Smooth muscle cell (in vitro differentiated cells): Measurements from ENCODE around the gene MYO1F. TPM values are rescaled to one million over a fixed set of nuclear protein-coding genes. Genes with fewer than 3 reads are reported as not detected.
A peak's percentile ranks its signal among the peaks of the same experiment; 100 is the strongest.
"Not testable (repeated sequence)": the region's sequence is repeated elsewhere in the genome, so short reads cannot be mapped to it uniquely, and the experiment has no call there.

Source experiments
- DNase-seq: peaks from one replicate; lab custom pipeline; 2025; ENCODE audit not compliant: unreplicated experiment; lab: John Stamatoyannopoulos, UW
- H2AFZ ChIP-seq: fragments of 200-600 bp; sonication (generic); 2 replicates; pipeline ENCODE4 v1.6.0; 2016; ENCODE audit warnings: antibody characterized with exemption, low read depth, mild to moderate bottlenecking
- H3F3A ChIP-seq: fragments of 200-600 bp; sonication (generic); 2 replicates; pipeline ENCODE4 v1.6.0; 2017; ENCODE audit warnings: antibody characterized with exemption, low read depth
- H3K27ac ChIP-seq: fragments of 200-600 bp; sonication (generic); 2 replicates; pipeline ENCODE4 v1.5.1; 2016; ENCODE audit warnings: low read depth, mild to moderate bottlenecking
- H3K27me3 ChIP-seq: fragments of 200-600 bp; sonication (generic); 2 replicates; pipeline ENCODE4 v1.6.1; 2016; ENCODE audit warnings: low read depth, mild to moderate bottlenecking
- H3K36me3 ChIP-seq: fragments of 200-600 bp; sonication (generic); 2 replicates; pipeline ENCODE4 v1.5.1; 2016; ENCODE audit warnings: low read depth
- H3K4me1 ChIP-seq: fragments of 200-600 bp; sonication (generic); 2 replicates; pipeline ENCODE4 v1.5.1; 2016; ENCODE audit warnings: low read depth
- H3K4me2 ChIP-seq: fragments of 200-600 bp; sonication (generic); 2 replicates; pipeline ENCODE4 v1.6.0; 2016; ENCODE audit warnings: mild to moderate bottlenecking
- H3K4me3 ChIP-seq: fragments of 200-600 bp; sonication (generic); 2 replicates; pipeline ENCODE4 v1.5.1; 2016; ENCODE audit warnings: mild to moderate bottlenecking
- H3K79me2 ChIP-seq: fragments of 200-600 bp; sonication (generic); 2 replicates; pipeline ENCODE4 v1.6.0; 2016; ENCODE audit warnings: low read depth, mild to moderate bottlenecking
- H3K9ac ChIP-seq: fragments of 200-600 bp; sonication (generic); 2 replicates; pipeline ENCODE4 v1.6.0; 2016; ENCODE audit warnings: low read depth
- H3K9me3 ChIP-seq: fragments of 200-600 bp; sonication (generic); replicated peaks from 2 replicates; pipeline ENCODE4 v1.5.1; 2016; ENCODE audit warnings: low read depth
- H4K20me1 ChIP-seq: fragments of 200-600 bp; sonication (generic); 2 replicates; pipeline ENCODE4 v1.6.0; 2016; ENCODE audit warnings: low read depth
- WGBS: methylation state at CpG from one replicate; pipeline ENCODE4 v1.1.7; 2016; ENCODE audit warnings: low lambda C conversion rate; 5-methylcytosine and 5-hydroxymethylcytosine counted together
- polyA plus RNA-seq: library from polyadenylated mRNA; unstranded; fragments of >200 nt; fragmentation: Nextera tagmentation; extraction: Ambion mirVana; gene quantifications from 2 replicates; pipeline ENCODE4 v1.2.1, GENCODE V29; 2016
- total RNA-seq: library from RNA; depleted of rRNA; stranded (reverse); fragments of >200 nt; gene quantifications from 2 replicates; pipeline ENCODE4 v1.2.3, GENCODE V29; 2014
- TF ChIP-seq, protein P1 (sequence below): fragments of 200-600 bp; sonication (generic); IDR thresholded peaks from 2 replicates; pipeline ENCODE4 v1.5.1; 2017; ENCODE audit warnings: borderline replicate concordance, mild to moderate bottlenecking, antibody characterized with exemption; ENCODE audit not compliant: insufficient read depth, poor library complexity, severe bottlenecking

The MYO1F gene
- total and polyA plus RNA-seq, 2 experiments from 2014 or later: 1.4 TPM; not detected in 1

DNA sequence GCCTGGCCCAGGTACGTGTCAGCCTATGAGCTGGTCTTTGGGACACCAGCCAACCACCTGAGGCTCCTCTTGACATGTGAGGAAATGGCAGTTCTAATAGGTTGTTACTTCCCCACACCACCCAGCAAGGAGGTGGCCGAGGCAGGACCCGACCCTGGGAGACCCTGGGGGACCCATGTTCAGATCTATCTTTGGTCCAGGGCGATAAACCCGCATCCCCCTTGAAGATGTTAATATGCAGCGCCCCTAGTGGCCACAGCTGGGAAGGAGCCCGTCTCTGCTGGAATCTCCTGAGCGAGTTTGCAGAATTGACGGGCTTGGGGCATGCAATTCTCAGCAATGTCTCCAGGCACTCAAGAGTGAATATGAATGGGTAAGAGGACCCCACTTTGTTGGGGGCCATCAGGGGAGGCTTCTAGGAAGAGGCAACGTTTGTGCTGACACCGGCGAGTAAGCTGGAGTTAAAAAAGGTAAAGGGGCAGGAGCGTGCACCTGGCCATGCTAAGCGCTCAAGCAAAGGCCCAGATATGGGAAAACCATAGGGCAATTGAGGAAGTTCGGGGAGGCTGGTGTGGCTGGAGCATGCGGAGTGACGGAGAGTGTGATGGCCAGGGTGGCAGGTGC lies 1.5 kb upstream of the MYO1F start:
- Histone ChIP-seq H2AFZ (no peak overlapping the region), H3K79me2 (no peaks in the 10 kb centered on the region), H3K27me3 (no peaks in the 10 kb centered on the region), H3K4me3 (no peak overlapping the region), H3K4me2 (no peak overlapping the region), H3K9me3 (no peaks in the 10 kb centered on the region), H3K27ac (no peak overlapping the region), H3K36me3 (no peaks in the 10 kb centered on the region), H3F3A (no peaks in the 10 kb centered on the region), H3K9ac (no peak overlapping the region), H4K20me1 (no peaks in the 10 kb centered on the region), H3K4me1 (no peaks in the 10 kb centered on the region)
- TF ChIP-seq, protein P1, sequence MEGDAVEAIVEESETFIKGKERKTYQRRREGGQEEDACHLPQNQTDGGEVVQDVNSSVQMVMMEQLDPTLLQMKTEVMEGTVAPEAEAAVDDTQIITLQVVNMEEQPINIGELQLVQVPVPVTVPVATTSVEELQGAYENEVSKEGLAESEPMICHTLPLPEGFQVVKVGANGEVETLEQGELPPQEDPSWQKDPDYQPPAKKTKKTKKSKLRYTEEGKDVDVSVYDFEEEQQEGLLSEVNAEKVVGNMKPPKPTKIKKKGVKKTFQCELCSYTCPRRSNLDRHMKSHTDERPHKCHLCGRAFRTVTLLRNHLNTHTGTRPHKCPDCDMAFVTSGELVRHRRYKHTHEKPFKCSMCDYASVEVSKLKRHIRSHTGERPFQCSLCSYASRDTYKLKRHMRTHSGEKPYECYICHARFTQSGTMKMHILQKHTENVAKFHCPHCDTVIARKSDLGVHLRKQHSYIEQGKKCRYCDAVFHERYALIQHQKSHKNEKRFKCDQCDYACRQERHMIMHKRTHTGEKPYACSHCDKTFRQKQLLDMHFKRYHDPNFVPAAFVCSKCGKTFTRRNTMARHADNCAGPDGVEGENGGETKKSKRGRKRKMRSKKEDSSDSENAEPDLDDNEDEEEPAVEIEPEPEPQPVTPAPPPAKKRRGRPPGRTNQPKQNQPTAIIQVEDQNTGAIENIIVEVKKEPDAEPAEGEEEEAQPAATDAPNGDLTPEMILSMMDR: peak; percentile 93
- peak; percentile 47 for DNase-seq
- 36% methylated on average over 17 of the region's 17 CpGs for WGBS

DNA sequence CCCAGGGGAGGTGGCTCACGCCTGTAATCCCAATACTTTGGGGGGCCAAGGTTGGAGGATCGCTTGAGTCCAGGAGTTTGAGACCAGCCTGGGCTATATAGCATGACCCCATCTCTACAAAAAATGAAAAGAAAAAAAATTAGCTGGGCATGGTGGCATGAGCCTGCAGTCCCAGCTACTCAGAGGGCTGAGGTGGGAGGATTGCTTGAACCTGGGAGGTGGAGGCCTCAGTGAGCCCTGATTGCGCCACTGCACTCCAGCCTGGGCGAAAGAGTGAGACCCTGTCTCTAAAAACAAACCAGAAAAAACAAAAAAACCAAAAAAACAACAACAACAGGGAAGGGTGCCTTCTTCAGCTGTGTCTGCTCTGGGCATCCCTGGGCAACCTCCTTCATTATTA lies 499 bp upstream of the MYO1F start:
- Histone ChIP-seq H2AFZ (no peak overlapping the region), H4K20me1 (no peaks in the 10 kb centered on the region), H3K79me2 (no peaks in the 10 kb centered on the region), H3F3A (no peaks in the 10 kb centered on the region), H3K4me3 (no peak overlapping the region), H3K9ac (no peak overlapping the region), H3K27ac (no peak overlapping the region), H3K27me3 (no peaks in the 10 kb centered on the region), H3K4me2 (no peak overlapping the region), H3K36me3 (no peaks in the 10 kb centered on the region), H3K9me3 (no peaks in the 10 kb centered on the region), H3K4me1 (no peaks in the 10 kb centered on the region)
- TF ChIP-seq, protein P1: no peak
- DNase-seq: no peak
- 88% methylated on average over 4 of the region's 4 CpGs for WGBS

DNA sequence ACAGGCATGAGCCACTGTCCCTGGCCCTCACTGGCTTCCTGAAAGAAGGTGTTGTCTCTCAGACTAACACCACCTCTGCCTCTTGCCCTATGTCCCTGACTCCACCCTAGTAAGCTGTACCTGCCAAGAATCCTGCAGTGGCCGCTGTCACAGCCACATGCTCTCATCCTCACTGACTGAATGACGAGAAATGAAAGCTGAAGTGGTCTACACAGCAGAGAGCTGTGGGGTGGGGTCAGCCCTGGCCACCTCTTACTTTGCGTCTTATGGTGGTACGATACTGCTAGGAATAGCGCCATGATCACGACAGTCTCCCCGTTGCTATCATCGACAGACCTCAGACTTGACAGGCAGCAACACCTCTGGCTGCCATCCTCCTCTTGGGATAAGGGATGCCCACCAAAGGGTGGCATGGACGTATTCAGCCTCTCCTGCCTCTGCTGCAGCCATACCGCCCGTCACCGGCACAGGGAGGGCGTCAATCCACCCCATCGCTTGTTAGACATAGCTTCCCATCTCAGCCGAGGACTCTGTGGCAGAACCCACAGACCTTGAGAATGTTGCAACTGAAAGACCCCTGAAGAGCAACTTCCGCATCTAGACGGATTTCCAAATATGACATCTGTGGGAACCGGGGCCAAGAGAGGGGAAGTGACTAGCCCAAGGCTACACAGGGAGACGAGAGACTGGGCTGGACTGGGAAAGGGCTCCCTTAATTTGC lies 809 bp downstream of the MYO1F start:
- H2AFZ ChIP-seq: no peak overlapping the region
- H3K27ac ChIP-seq: no peak overlapping the region
- no peaks in the 10 kb centered on the region for H3K36me3 ChIP-seq
- no peaks in the 10 kb centered on the region for H4K20me1 ChIP-seq
- no peak overlapping the region for H3K4me2 ChIP-seq
- no peaks in the 10 kb centered on the region for H3K4me1 ChIP-seq
- no peaks in the 10 kb centered on the region for H3K9me3 ChIP-seq
- DNase-seq: no peak
- H3K9ac ChIP-seq: no peak overlapping the region
- H3F3A ChIP-seq: no peaks in the 10 kb centered on the region
- H3K4me3 ChIP-seq: no peak overlapping the region
- H3K79me2 ChIP-seq: no peaks in the 10 kb centered on the region
- TF ChIP-seq, protein P1: no peak
- 90% methylated on average over 19 of the region's 19 CpGs for WGBS
- H3K27me3 ChIP-seq: no peaks in the 10 kb centered on the region

DNA sequence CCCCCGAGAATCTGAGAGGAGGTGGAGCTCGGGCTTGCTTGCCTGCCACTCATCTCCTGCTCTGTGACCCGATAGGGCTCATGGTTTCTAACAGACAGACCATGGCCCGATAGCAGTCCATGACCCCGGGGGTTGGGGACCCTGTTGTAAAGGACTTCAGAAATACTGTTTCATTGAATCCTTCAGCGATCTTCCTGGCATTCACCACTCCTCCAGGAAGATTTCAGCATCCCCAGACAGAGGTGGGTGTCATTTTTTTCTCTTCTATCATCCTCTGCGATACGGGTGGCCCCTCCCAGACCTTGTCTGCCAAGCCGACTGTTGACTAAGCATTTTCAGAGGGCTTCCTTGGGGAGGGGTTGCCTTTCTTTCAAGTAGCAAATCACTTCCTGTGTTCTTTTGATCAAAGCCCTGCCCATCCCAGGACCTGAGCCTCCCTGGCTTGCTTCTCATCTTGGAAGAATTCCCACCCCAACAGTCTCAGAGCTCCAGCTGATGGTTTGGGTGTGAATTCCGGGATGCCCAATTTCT lies 1.7 kb downstream of the MYO1F start:
- Histone ChIP-seq H3K9me3 (no peaks in the 10 kb centered on the region), H3K4me1 (no peaks in the 10 kb centered on the region), H3K27me3 (no peaks in the 10 kb centered on the region), H3K4me2 (no peak overlapping the region), H2AFZ (no peak overlapping the region), H3F3A (no peaks in the 10 kb centered on the region), H3K27ac (no peak overlapping the region), H3K36me3 (no peaks in the 10 kb centered on the region), H3K9ac (no peak overlapping the region), H4K20me1 (no peaks in the 10 kb centered on the region), H3K4me3 (no peak overlapping the region), H3K79me2 (no peaks in the 10 kb centered on the region)
- TF ChIP-seq, protein P1: no peak
- no peak for DNase-seq
- WGBS: 42% methylated on average over 10 of the region's 10 CpGs

DNA sequence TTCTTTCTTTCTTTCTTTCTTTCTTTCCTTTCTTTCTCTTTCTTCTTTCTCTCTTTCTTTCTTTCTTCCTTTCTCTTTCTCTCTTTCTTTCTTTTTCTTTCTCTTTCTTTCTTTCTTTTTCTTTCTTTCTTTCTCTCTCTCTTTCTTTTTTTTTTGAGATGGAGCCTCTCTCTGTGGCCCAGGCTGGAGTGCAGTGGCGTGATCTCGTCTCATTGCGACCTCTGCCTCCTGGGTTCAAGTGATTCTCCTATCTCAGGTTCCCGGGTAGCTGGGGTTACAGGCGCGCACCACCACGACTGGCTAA lies 2.7 kb downstream of the MYO1F start:
- H3K79me2 ChIP-seq, H3F3A ChIP-seq, H3K4me3 ChIP-seq, H3K4me2 ChIP-seq, H4K20me1 ChIP-seq, H3K4me1 ChIP-seq, H3K36me3 ChIP-seq, H3K9me3 ChIP-seq, H3K27ac ChIP-seq, H2AFZ ChIP-seq, DNase-seq, H3K27me3 ChIP-seq, H3K9ac ChIP-seq: not testable (repeated sequence)
- 99% methylated on average over 7 of the region's 7 CpGs for WGBS
